BJ (cell line): Measurements from ENCODE around the gene ERBB4. TPM values are rescaled to one million over a fixed set of nuclear protein-coding genes. Genes with fewer than 3 reads are reported as not detected.

Source experiments
- CTCF ChIA-PET: fragments of 350-600 bp; formaldehyde crosslinking; extraction: SDS; loops from one replicate; lab custom pipeline; 2021; ENCODE audit warnings: antibody characterized with exemption, inconsistent platforms; lab: Yijun Ruan, JAX
- POLR2A ChIA-PET: fragments of 300-600 bp; sonication (Branson Sonifier 250); formaldehyde crosslinking; extraction: SDS; loops from one replicate; lab custom pipeline; 2021; ENCODE audit warnings: antibody characterized with exemption; lab: Charles Lee
- DNase-seq: peaks from one replicate; pipeline ENCODE4 v3.0.0-alpha.2; 2011; ENCODE audit warnings: low read depth
- H3K27me3 ChIP-seq: 2 replicates; pipeline ENCODE4 v1.6.0; 2011; ENCODE audit warnings: low read length; ENCODE audit not compliant: control insufficient read depth, insufficient read depth
- H3K36me3 ChIP-seq: 2 replicates; pipeline ENCODE4 v1.5.1; 2011; ENCODE audit warnings: low read length; ENCODE audit not compliant: control insufficient read depth, insufficient read depth
- H3K4me3 ChIP-seq: 2 replicates; pipeline ENCODE4 v1.5.1; 2011; ENCODE audit warnings: low read depth, mild to moderate bottlenecking, control low read depth, low read length
- polyA plus RNA-seq: library from polyadenylated mRNA; depleted of rRNA; stranded (reverse); fragments of >200 nt; gene quantifications from 2 replicates; pipeline ENCODE4 v1.2.3, GENCODE V29; 2011
- TF ChIP-seq, protein P1 (sequence below): IDR thresholded peaks from 2 replicates; pipeline ENCODE4 v1.5.1; 2011; ENCODE audit warnings: low read depth, mild to moderate bottlenecking, control low read depth, inconsistent platforms, low read length, moderate library complexity; ENCODE audit not compliant: insufficient read depth

The ERBB4 gene
- polyA plus RNA-seq, 1 experiment: not detected

DNA sequence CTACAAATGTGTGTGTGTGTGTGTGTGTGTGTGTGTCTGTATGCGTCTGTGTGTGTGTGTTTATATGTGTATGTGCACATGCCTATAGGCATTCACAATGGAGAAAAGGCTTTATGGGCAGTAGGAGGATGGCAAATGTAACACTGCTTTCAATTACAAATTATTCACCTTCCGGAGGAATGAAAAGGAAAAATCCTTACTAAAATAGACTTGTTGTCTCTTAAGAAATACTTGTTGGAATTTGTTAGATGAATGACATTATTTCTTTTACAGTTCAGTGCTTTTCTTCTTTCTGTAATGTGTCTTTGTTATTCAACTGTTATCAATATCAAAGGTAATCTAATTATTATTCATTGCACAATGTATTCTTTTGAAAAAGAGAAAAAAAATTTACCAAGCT is 874.3 kb downstream of the ERBB4 start:
- ChIA-PET POLR2A (no interaction called here), CTCF (no interaction called here)
- TF ChIP-seq, protein P1, sequence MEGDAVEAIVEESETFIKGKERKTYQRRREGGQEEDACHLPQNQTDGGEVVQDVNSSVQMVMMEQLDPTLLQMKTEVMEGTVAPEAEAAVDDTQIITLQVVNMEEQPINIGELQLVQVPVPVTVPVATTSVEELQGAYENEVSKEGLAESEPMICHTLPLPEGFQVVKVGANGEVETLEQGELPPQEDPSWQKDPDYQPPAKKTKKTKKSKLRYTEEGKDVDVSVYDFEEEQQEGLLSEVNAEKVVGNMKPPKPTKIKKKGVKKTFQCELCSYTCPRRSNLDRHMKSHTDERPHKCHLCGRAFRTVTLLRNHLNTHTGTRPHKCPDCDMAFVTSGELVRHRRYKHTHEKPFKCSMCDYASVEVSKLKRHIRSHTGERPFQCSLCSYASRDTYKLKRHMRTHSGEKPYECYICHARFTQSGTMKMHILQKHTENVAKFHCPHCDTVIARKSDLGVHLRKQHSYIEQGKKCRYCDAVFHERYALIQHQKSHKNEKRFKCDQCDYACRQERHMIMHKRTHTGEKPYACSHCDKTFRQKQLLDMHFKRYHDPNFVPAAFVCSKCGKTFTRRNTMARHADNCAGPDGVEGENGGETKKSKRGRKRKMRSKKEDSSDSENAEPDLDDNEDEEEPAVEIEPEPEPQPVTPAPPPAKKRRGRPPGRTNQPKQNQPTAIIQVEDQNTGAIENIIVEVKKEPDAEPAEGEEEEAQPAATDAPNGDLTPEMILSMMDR: no peak
- H3K27me3 ChIP-seq: no peaks in the 10 kb centered on the region
- no peaks in the 10 kb centered on the region for H3K36me3 ChIP-seq
- no peak overlapping the region for H3K4me3 ChIP-seq
- no peak for DNase-seq

DNA sequence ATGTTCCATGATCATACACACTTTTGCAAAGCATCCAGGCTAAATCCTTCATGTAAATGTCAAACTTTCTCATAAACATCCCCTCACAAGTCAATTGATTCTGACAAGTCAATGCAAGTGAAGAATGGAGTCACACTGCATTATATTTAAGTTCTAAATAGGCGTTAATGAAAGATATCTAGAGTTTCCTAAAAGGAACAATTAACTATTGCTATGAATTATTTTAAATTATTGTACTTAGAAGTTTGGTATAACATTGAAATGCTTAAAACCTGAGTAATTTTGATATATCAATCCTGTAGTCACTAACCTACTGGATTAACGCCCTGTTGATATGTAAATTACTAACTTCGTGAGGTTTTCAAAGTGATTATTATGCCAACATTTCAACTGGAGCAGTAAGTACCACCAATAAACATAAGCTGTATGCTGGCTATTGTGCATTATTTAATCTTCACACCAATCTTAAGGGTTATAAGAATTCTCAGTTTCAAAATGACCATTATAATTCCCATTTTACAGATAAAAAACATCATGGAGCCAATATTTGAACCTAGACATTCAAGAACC is 884.3 kb downstream of the ERBB4 start:
- TF ChIP-seq, protein P1: no peak
- POLR2A ChIA-PET: no interaction called here
- CTCF ChIA-PET: no interaction called here
- Histone ChIP-seq H3K27me3 (no peaks in the 10 kb centered on the region), H3K36me3 (no peaks in the 10 kb centered on the region), H3K4me3 (no peak overlapping the region)
- no peak for DNase-seq

DNA sequence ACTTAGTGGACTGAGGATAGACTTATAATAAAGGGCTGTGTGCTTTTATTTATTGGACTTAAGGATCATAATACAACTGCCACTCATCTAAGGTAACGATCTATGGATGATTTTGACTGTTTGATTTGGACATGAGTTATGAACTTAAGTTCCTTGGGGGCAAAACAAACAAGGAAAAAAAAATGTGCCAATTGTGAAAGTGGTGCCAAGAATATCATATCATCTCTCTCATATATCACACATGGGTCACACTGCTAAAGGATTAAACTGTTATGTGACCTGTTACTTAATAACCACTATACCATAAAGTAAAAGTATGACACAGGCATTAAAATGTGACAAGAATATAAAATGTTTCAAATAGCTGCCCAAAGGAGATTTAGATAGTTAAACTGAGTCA is 886.3 kb downstream of the ERBB4 start:
- Histone ChIP-seq H3K36me3 (no peaks in the 10 kb centered on the region), H3K27me3 (no peaks in the 10 kb centered on the region), H3K4me3 (no peak overlapping the region)
- ChIA-PET POLR2A (no interaction called here), CTCF (no interaction called here)
- DNase-seq: no peak
- TF ChIP-seq, protein P1: no peak

DNA sequence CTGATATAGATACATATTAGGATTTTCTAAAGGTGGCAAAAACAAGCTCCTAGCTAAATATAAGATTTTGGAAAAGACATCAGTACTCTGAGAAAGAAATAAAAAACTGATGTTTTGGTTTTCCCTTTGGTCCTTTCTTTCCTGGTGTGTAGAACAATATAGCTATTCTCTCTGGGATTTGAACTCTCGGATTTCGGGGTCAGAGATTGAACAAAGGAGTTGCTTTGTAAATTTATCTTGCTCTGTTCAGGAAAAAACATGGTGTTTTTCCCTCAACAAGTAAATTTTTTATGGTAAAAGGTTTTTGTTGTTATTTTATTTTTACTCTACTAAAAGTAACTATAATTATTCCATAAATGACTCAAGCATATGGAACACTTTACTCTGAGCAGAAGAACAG is 889.3 kb downstream of the ERBB4 start:
- CTCF ChIA-PET: no interaction called here
- Histone ChIP-seq H3K27me3 (no peaks in the 10 kb centered on the region), H3K4me3 (no peak overlapping the region), H3K36me3 (no peaks in the 10 kb centered on the region)
- POLR2A ChIA-PET: no interaction called here
- no peak for DNase-seq
- TF ChIP-seq, protein P1: no peak

DNA sequence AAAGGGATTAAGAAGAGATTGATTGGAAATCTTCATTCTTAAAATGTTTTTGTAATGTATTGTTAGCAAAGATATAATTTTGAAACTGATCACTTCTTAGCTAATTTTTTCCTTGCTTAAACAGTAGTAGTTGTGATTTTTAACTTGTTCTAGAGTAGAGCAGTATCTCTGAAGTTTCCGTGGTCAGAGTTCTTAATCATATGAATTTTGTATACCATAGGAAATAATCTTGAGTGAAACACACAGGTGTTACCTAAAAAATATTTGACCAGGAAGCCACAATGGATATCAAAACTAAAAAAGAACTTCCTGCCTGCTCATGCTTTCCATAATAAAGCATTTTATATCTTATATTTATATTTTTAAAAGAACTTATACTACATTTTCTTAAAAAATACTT is 907.1 kb downstream of the ERBB4 start:
- H3K4me3 ChIP-seq: no peak overlapping the region
- no peaks in the 10 kb centered on the region for H3K27me3 ChIP-seq
- POLR2A ChIA-PET: no interaction called here
- TF ChIP-seq, protein P1: no peak
- no peaks in the 10 kb centered on the region for H3K36me3 ChIP-seq
- DNase-seq: no peak
- CTCF ChIA-PET: no interaction called here
